ENCODE data around the gene EFR3B.

EFR3B gene

GRCh38 chr2:25178976-25179375, 137.1 kb downstream of the EFR3B start:
- H3K27ac ChIP-seq (ENCODE audit: extremely low read depth, low read depth, low read length), result no peak overlapping the region
- ChIA-PET CTCF (interaction anchor here (1.3 kb wide), 1 partner anchor 17 kb away, joined by 4 read pairs; no protein-coding TSS in a partner anchor), POLR2A (no interaction called here)
- no peaks in the 10 kb centered on the region for H3K9me3 ChIP-seq (ENCODE audit: control insufficient read depth, insufficient read depth, low read depth, low read length)
- H3K4me1 ChIP-seq (ENCODE audit: control insufficient read depth, insufficient read depth, low read length), result no peaks in the 10 kb centered on the region
- no peak overlapping the region for H3K4me3 ChIP-seq (ENCODE audit: low read depth, low read length)
- TF ChIP-seq ZNF48 (tag by site-specific recombination; IDR thresholded peaks at IDR 0.05) (no peak), ZNF280C (tag by site-specific recombination; IDR thresholded peaks at IDR 0.05) (no peak), ZBTB1 (tag by site-specific recombination; IDR thresholded peaks at IDR 0.05) (no peak), PBX3 (CRISPR knock-in tag; IDR thresholded peaks at IDR 0.05) (no peak), ZNF169 (tag by site-specific recombination; IDR thresholded peaks at IDR 0.05) (no peak), ZNF621 (tag by site-specific recombination; IDR thresholded peaks at IDR 0.05) (no peak)
- no peaks in the 10 kb centered on the region for H3K36me3 ChIP-seq (ENCODE audit: control insufficient read depth in 2 of 2, insufficient read depth in 1 of 2, low read length in 2 of 2)

GRCh38 chr2:25184254-25184653, 142.4 kb downstream of the EFR3B start:
- ChIA-PET CTCF (no interaction called here), POLR2A (no interaction called here)
- H3K36me3 ChIP-seq (ENCODE audit: control insufficient read depth in 2 of 2, insufficient read depth in 1 of 2, low read length in 2 of 2), result no peaks in the 10 kb centered on the region
- H3K9me3 ChIP-seq (ENCODE audit: control insufficient read depth, insufficient read depth, low read depth, low read length), result no peaks in the 10 kb centered on the region
- no peak overlapping the region for H3K27ac ChIP-seq (ENCODE audit: extremely low read depth, low read depth, low read length)
- no peak overlapping the region for H3K4me3 ChIP-seq (ENCODE audit: low read depth, low read length)
- no peaks in the 10 kb centered on the region for H3K4me1 ChIP-seq (ENCODE audit: control insufficient read depth, insufficient read depth, low read length)
- TF ChIP-seq ZNF274 (IDR thresholded peaks at IDR 0.05; ENCODE audit: low read length) (no peak), ZNF274 (tag by site-specific recombination; IDR thresholded peaks at IDR 0.05; ENCODE audit: borderline replicate concordance) (no peak), REST (tag by site-specific recombination; IDR thresholded peaks at IDR 0.05) (no peak), ZNF670 (tag by site-specific recombination; IDR thresholded peaks at IDR 0.05; ENCODE audit: low read depth) (no peak), ZNF202 (tag by site-specific recombination; IDR thresholded peaks at IDR 0.05; ENCODE audit: borderline replicate concordance) (no peak)

- Histone ChIP-seq H3K4me1 (ENCODE audit: control insufficient read depth, insufficient read depth, low read length) (no peaks in the 10 kb centered on the region), H3K27ac (ENCODE audit: extremely low read depth, low read depth, low read length) (no peak overlapping the region), H3K4me3 (ENCODE audit: low read depth, low read length) (no peak overlapping the region), H3K9me3 (ENCODE audit: control insufficient read depth, insufficient read depth, low read depth, low read length) (no peaks in the 10 kb centered on the region), H3K36me3 (ENCODE audit: control insufficient read depth in 2 of 2, insufficient read depth in 1 of 2, low read length in 2 of 2) (no peaks in the 10 kb centered on the region)
- TF ChIP-seq GFI1B (tag by site-specific recombination; IDR thresholded peaks at IDR 0.05) (no peak), SP2 (tag by site-specific recombination; IDR thresholded peaks at IDR 0.05) (no peak), ZNF830 (tag by site-specific recombination; IDR thresholded peaks at IDR 0.05; ENCODE audit: low read depth) (no peak), GLI2 (tag by site-specific recombination; IDR thresholded peaks at IDR 0.05; ENCODE audit: borderline replicate concordance, low read depth) (no peak), ZBTB6 (tag by site-specific recombination; IDR thresholded peaks at IDR 0.05) (no peak), HIC1 (tag by site-specific recombination; IDR thresholded peaks at IDR 0.05) (no peak), SP7 (tag by site-specific recombination; IDR thresholded peaks at IDR 0.05) (no peak)
- ChIA-PET POLR2A (no interaction called here), CTCF (interaction anchor here (2.4 kb wide), 1 partner anchor 8 kb away, joined by 16 read pairs; no protein-coding TSS in a partner anchor)
Measured at GRCh38 chr2:25187729-25188350, 146.0 kb downstream of the EFR3B start.
